CD4-positive, alpha-beta memory T cell (primary cell): ENCODE measurements around the gene LMTK2. TPM values are rescaled to one million over a fixed set of nuclear protein-coding genes. Genes with fewer than 3 reads are reported as not detected.

Experiments used
- CTCF ChIA-PET: fragments of 350-600 bp; sonication (Branson Sonifier 250); formaldehyde crosslinking; loops from one replicate; lab custom pipeline; 2021; ENCODE audit warnings: inconsistent platforms; ENCODE audit not compliant: partially characterized antibody; lab: Charles Lee
- POLR2A ChIA-PET: fragments of 350-600 bp; sonication (Branson Sonifier 250); formaldehyde crosslinking; loops from one replicate; lab custom pipeline; 2021; ENCODE audit not compliant: partially characterized antibody; lab: Charles Lee
- DNase-seq, 5 donors: peaks; one replicate each; pipeline versions ENCODE4 v3.0.0 to v3.0.0-alpha.2; 2020 to 2022; ENCODE audit warnings: mixed read lengths in 1 of 5
- H3K27ac ChIP-seq: one replicate; pipeline ENCODE4 v1.7.0; 2013; ENCODE audit warnings: low read depth, low read length
- H3K27me3 ChIP-seq: 2 replicates; pipeline ENCODE4 v1.7.0; 2013; ENCODE audit warnings: mild to moderate bottlenecking, low read length, moderate library complexity; ENCODE audit not compliant: insufficient read depth
- H3K36me3 ChIP-seq: 2 replicates; pipeline ENCODE4 v1.7.0; 2013; ENCODE audit warnings: mild to moderate bottlenecking, low read length, moderate library complexity; ENCODE audit not compliant: insufficient read depth
- H3K4me1 ChIP-seq: 2 replicates; pipeline ENCODE4 v1.7.0; 2013; ENCODE audit warnings: mild to moderate bottlenecking, low read length, moderate library complexity; ENCODE audit not compliant: insufficient read depth
- H3K4me3 ChIP-seq, 2 donors: one replicate each; pipeline ENCODE4 v1.7.0; 2013; ENCODE audit warnings: low read length in 2 of 2, mild to moderate bottlenecking in 1 of 2
- H3K9me3 ChIP-seq, 2 donors: one replicate each; pipeline ENCODE4 v1.7.0; 2013; ENCODE audit warnings: low read length in 2 of 2, control low read depth in 1 of 2; ENCODE audit not compliant: control insufficient read depth in 1 of 2
- H3K27ac Mint-ChIP-seq, 7 donors: one replicate each; pipeline ENCODE4 v1.8.0; 2020 to 2021; ENCODE audit warnings: mixed read lengths in 7 of 7, mild to moderate bottlenecking in 6 of 7, inconsistent platforms in 3 of 7, moderate library complexity in 3 of 7
- H3K27me3 Mint-ChIP-seq, 2 donors: one replicate each; pipeline ENCODE4 v1.8.0; 2020 to 2021; ENCODE audit warnings: mixed read lengths in 2 of 2
- H3K36me3 Mint-ChIP-seq, 2 donors: one replicate each; pipeline ENCODE4 v1.8.0; 2020 to 2021; ENCODE audit warnings: mixed read lengths in 2 of 2, inconsistent platforms in 1 of 2, mild to moderate bottlenecking in 1 of 2
- H3K4me1 Mint-ChIP-seq, 4 donors: one replicate each; pipeline ENCODE4 v1.8.0; 2020 to 2021; ENCODE audit warnings: mixed read lengths in 4 of 4, mild to moderate bottlenecking in 1 of 4
- H3K4me3 Mint-ChIP-seq, 8 donors: one replicate each; pipeline ENCODE4 v1.8.0; 2020 to 2021; ENCODE audit warnings: mixed read lengths in 8 of 8, mild to moderate bottlenecking in 7 of 8, moderate library complexity in 6 of 8, inconsistent platforms in 3 of 8
- H3K9me3 Mint-ChIP-seq, 8 donors: one replicate each; pipeline ENCODE4 v1.8.0; 2020 to 2021; ENCODE audit warnings: mixed read lengths in 8 of 8, mild to moderate bottlenecking in 5 of 8, inconsistent platforms in 3 of 8, moderate library complexity in 1 of 8
- intact Hi-C: fragments of 100-400 bp; cut with micrococcal nuclease; formaldehyde crosslinking; loops from one replicate; pipeline ENCODE4 v1.15.1; 2023
- polyA plus RNA-seq, 2 donors: library from polyadenylated mRNA; unstranded; fragments of 300-500 nt; fragmentation: Illumina TruSeq; gene quantifications; one replicate each; pipeline ENCODE4 v1.2.3, GENCODE V29; 2021
- total RNA-seq, 2 experiments: library from RNA; stranded (reverse); gene quantifications; one replicate each; pipeline ENCODE4 v1.2.3, GENCODE V29; 2021

The LMTK2 gene
- total and polyA plus RNA-seq, 4 experiments from 2014 or later: 0.76 to 26.6 (median 13.7) TPM

- intact Hi-C loops: no loop called here
- Histone ChIP-seq H3K9me3 (no peaks in the 10 kb centered on the region), H3K4me1 (no peaks in the 10 kb centered on the region), H3K4me3 (no peak overlapping the region), H3K27me3 (no peaks in the 10 kb centered on the region), H3K36me3 (no peaks in the 10 kb centered on the region), H3K27ac (no peak overlapping the region)
- Mint-ChIP-seq H3K4me1 (no peaks in the 10 kb centered on the region), H3K9me3 (no peaks in the 10 kb centered on the region), H3K27me3 (no peaks in the 10 kb centered on the region), H3K27ac (no peak overlapping the region), H3K4me3 (no peak overlapping the region), H3K36me3 (peaks cover 3 to 33% of the 10 kb centered on the region in 2 donors)
- ChIA-PET POLR2A (interaction anchor here (1.0 kb wide), 1 partner anchor 70 kb away, joined by 3 read pairs; no protein-coding TSS in a partner anchor), CTCF (interaction anchor here (1.3 to 7.1 kb wide), 3 partner anchors 13 to 75 kb away, joined by 3 to 44 read pairs (median 3); partner anchors contain the start of gene LMTK2)
- no peak for DNase-seq
Measured at GRCh38 chr7:98180751-98181150, 74.1 kb downstream of the LMTK2 start.

- H3K27ac Mint-ChIP-seq: peak overlapping the region in 1 of 7 donors; percentile 6
- intact Hi-C loops: no loop called here
- H3K36me3 ChIP-seq: no peaks in the 10 kb centered on the region
- H3K9me3 ChIP-seq: no peaks in the 10 kb centered on the region
- H3K27me3 ChIP-seq: no peaks in the 10 kb centered on the region
- peaks cover 0 to 4% (median 0%) of the 10 kb centered on the region in 8 donors for H3K9me3 Mint-ChIP-seq
- no peaks in the 10 kb centered on the region for H3K4me1 ChIP-seq
- H3K4me1 Mint-ChIP-seq: peaks cover 0 to 3% (median 0%) of the 10 kb centered on the region in 4 donors
- H3K27ac ChIP-seq: no peak overlapping the region
- no peak overlapping the region for H3K4me3 ChIP-seq
- ChIA-PET POLR2A (no interaction called here), CTCF (no interaction called here)
- H3K27me3 Mint-ChIP-seq: no peaks in the 10 kb centered on the region
- peaks cover 23 to 48% of the 10 kb centered on the region in 2 donors for H3K36me3 Mint-ChIP-seq
- H3K4me3 Mint-ChIP-seq: no peak overlapping the region
- DNase-seq: no peak
Measured at GRCh38 chr7:98185101-98185500, 78.4 kb downstream of the LMTK2 start.

- no peak overlapping the region for H3K27ac ChIP-seq
- H3K27me3 Mint-ChIP-seq: no peaks in the 10 kb centered on the region
- ChIA-PET CTCF (no interaction called here), POLR2A (no interaction called here)
- H3K4me1 Mint-ChIP-seq: peaks cover 0 to 3% (median 0%) of the 10 kb centered on the region in 4 donors
- no peak overlapping the region for H3K27ac Mint-ChIP-seq
- intact Hi-C loops: no loop called here
- no peaks in the 10 kb centered on the region for H3K9me3 ChIP-seq
- H3K4me3 Mint-ChIP-seq: no peak overlapping the region
- DNase-seq: no peak
- no peaks in the 10 kb centered on the region for H3K27me3 ChIP-seq
- H3K4me1 ChIP-seq: no peaks in the 10 kb centered on the region
- H3K4me3 ChIP-seq: no peak overlapping the region
- peaks cover 0 to 4% (median 0%) of the 10 kb centered on the region in 8 donors for H3K9me3 Mint-ChIP-seq
- peaks cover 28 to 50% of the 10 kb centered on the region in 2 donors for H3K36me3 Mint-ChIP-seq
- peaks cover 3% of the 10 kb centered on the region for H3K36me3 ChIP-seq
Measured at GRCh38 chr7:98186452-98187137, 79.9 kb downstream of the LMTK2 start.

- Histone ChIP-seq H3K36me3 (peaks cover 7% of the 10 kb centered on the region), H3K27me3 (no peaks in the 10 kb centered on the region), H3K4me1 (no peaks in the 10 kb centered on the region), H3K9me3 (no peaks in the 10 kb centered on the region), H3K27ac (no peak overlapping the region), H3K4me3 (no peak overlapping the region)
- intact Hi-C loops: no loop called here
- no peak for DNase-seq
- ChIA-PET CTCF (no interaction called here), POLR2A (no interaction called here)
- Mint-ChIP-seq H3K4me3 (no peak overlapping the region), H3K9me3 (peaks cover 0 to 4% (median 0%) of the 10 kb centered on the region in 8 donors), H3K4me1 (peaks cover 0 to 3% (median 0%) of the 10 kb centered on the region in 4 donors), H3K27ac (no peak overlapping the region), H3K27me3 (no peaks in the 10 kb centered on the region), H3K36me3 (peaks cover 32 to 54% of the 10 kb centered on the region in 2 donors)
Measured at GRCh38 chr7:98187138-98187502, 80.5 kb downstream of the LMTK2 start.

GRCh38 chr7:98189559-98189958 is 82.9 kb downstream of the LMTK2 start:
- Histone ChIP-seq H3K4me1 (no peaks in the 10 kb centered on the region), H3K9me3 (no peaks in the 10 kb centered on the region), H3K27me3 (no peaks in the 10 kb centered on the region), H3K27ac (no peak overlapping the region), H3K4me3 (no peak overlapping the region), H3K36me3 (peaks cover 25% of the 10 kb centered on the region)
- Mint-ChIP-seq H3K4me3 (no peak overlapping the region), H3K9me3 (peaks cover 0 to 4% (median 0%) of the 10 kb centered on the region in 8 donors), H3K27ac (peak overlapping the region in 1 of 7 donors; percentile 84), H3K27me3 (no peaks in the 10 kb centered on the region), H3K4me1 (peaks cover 0 to 3% (median 0%) of the 10 kb centered on the region in 4 donors), H3K36me3 (peaks cover 45 to 71% of the 10 kb centered on the region in 2 donors)
- DNase-seq: no peak
- intact Hi-C loops: no loop called here
- ChIA-PET CTCF (no interaction called here), POLR2A (no interaction called here)

GRCh38 chr7:98191668-98192431 is 85.2 kb downstream of the LMTK2 start:
- no peaks in the 10 kb centered on the region for H3K9me3 Mint-ChIP-seq

More at GRCh38 chr7:98191668-98192431, 85.2 kb downstream of the LMTK2 start:
- Histone ChIP-seq H3K27ac (no peak overlapping the region), H3K27me3 (no peaks in the 10 kb centered on the region), H3K4me1 (no peaks in the 10 kb centered on the region), H3K9me3 (no peaks in the 10 kb centered on the region), H3K4me3 (no peak overlapping the region), H3K36me3 (peaks cover 31% of the 10 kb centered on the region)
- CTCF ChIA-PET: interaction anchor here (1.2 kb wide), 1 partner anchor 23 kb away, joined by 3 read pairs; no protein-coding TSS in a partner anchor
- POLR2A ChIA-PET: no interaction called here
- no peak for DNase-seq
- Mint-ChIP-seq H3K4me3 (no peak overlapping the region), H3K27me3 (no peaks in the 10 kb centered on the region), H3K27ac (peak overlapping the region in 1 of 7 donors; percentile 12), H3K4me1 (peaks cover 0 to 6% (median 2%) of the 10 kb centered on the region in 4 donors), H3K36me3 (peaks cover 55 to 67% of the 10 kb centered on the region in 2 donors)
- intact Hi-C loops: no loop called here
